GM23338 (cell line): ENCODE results near the gene C1orf116. TPM values are rescaled to one million over a fixed set of nuclear protein-coding genes. Genes with fewer than 3 reads are reported as not detected.

Experiments used
- ATAC-seq: fragments of 200-7000 bp; cut with Tn5 transposase; 3 replicates; pipeline ENCODE4 v1.9.1; 2020
- DNase-seq: peaks from one replicate; pipeline ENCODE4 v3.0.0-alpha.2; 2015; ENCODE audit warnings: low spot score
- H2AFZ ChIP-seq: fragments of 200-600 bp; sonication (generic); 2 replicates; pipeline ENCODE4 v1.8.0; 2016; ENCODE audit warnings: antibody characterized with exemption, mild to moderate bottlenecking, moderate library complexity
- H3F3A ChIP-seq: fragments of 200-600 bp; sonication (generic); replicated peaks from 2 replicates; pipeline ENCODE4 v1.8.0; 2017; ENCODE audit warnings: antibody characterized with exemption, mixed run types, low read depth
- H3K27ac ChIP-seq: fragments of 200-600 bp; sonication (generic); 2 replicates; pipeline ENCODE4 v1.6.1; 2016; ENCODE audit warnings: low read depth
- H3K27me3 ChIP-seq: fragments of 200-600 bp; sonication (generic); 2 replicates; pipeline ENCODE4 v1.8.0; 2016; ENCODE audit warnings: mild to moderate bottlenecking, mixed run types, moderate library complexity; ENCODE audit not compliant: insufficient read depth
- H3K36me3 ChIP-seq: fragments of 200-600 bp; sonication (generic); 2 replicates; pipeline ENCODE4 v1.8.0; 2016; ENCODE audit warnings: mild to moderate bottlenecking; ENCODE audit not compliant: insufficient read depth
- H3K4me1 ChIP-seq: fragments of 200-600 bp; sonication (generic); 2 replicates; pipeline ENCODE4 v1.8.0; 2016; ENCODE audit warnings: mild to moderate bottlenecking, moderate library complexity; ENCODE audit not compliant: insufficient read depth
- H3K4me2 ChIP-seq: fragments of 200-600 bp; sonication (generic); 2 replicates; pipeline ENCODE4 v1.7.1; 2017; ENCODE audit warnings: mixed run types
- H3K4me3 ChIP-seq: fragments of 200-600 bp; sonication (generic); 2 replicates; pipeline ENCODE4 v1.6.1; 2016; ENCODE audit warnings: mixed run types
- H3K79me2 ChIP-seq: fragments of 200-600 bp; sonication (generic); replicated peaks from 2 replicates; pipeline ENCODE4 v1.8.0; 2017; ENCODE audit warnings: mild to moderate bottlenecking; ENCODE audit not compliant: insufficient read depth
- H3K9me2 ChIP-seq: fragments of 200-600 bp; sonication (generic); 2 replicates; pipeline ENCODE4 v1.8.0; 2017; ENCODE audit not compliant: insufficient read depth
- H4K20me1 ChIP-seq: fragments of 200-600 bp; sonication (generic); replicated peaks from 2 replicates; pipeline ENCODE4 v1.8.0; 2017; ENCODE audit warnings: mild to moderate bottlenecking; ENCODE audit not compliant: insufficient read depth
- H3K27ac Mint-ChIP-seq: 2 replicates; pipeline ENCODE4 v1.8.0; 2020; ENCODE audit warnings: inconsistent platforms, mild to moderate bottlenecking, moderate library complexity, mixed read lengths
- H3K27me3 Mint-ChIP-seq: 3 replicates; pipeline ENCODE4 v1.8.0; 2022; ENCODE audit warnings: low read depth, mild to moderate bottlenecking, moderate library complexity, mixed read lengths, inconsistent platforms; ENCODE audit not compliant: insufficient read depth, poor library complexity
- H3K36me3 Mint-ChIP-seq: 3 replicates; pipeline ENCODE4 v1.8.0; 2021; ENCODE audit warnings: low read depth, mild to moderate bottlenecking, inconsistent platforms, moderate library complexity, mixed read lengths
- H3K4me1 Mint-ChIP-seq: 3 replicates; pipeline ENCODE4 v1.8.0; 2020; ENCODE audit warnings: mild to moderate bottlenecking, inconsistent platforms, mixed read lengths
- H3K4me3 Mint-ChIP-seq: 3 replicates; pipeline ENCODE4 v1.8.0; 2021; ENCODE audit warnings: moderate library complexity, mild to moderate bottlenecking, inconsistent platforms, mixed read lengths
- H3K9me3 Mint-ChIP-seq: 3 replicates; pipeline ENCODE4 v1.8.0; 2020; ENCODE audit warnings: moderate library complexity, mild to moderate bottlenecking, inconsistent platforms, mixed read lengths
- CREB1 ChIP-seq: fragments of 250-450 bp; sonication (Bioruptor Pico); IDR thresholded peaks from 2 replicates; pipeline ENCODE4 v1.5.0; 2020; ENCODE audit warnings: low read depth, mild to moderate bottlenecking, moderate library complexity
- CTCF ChIP-seq, 2 experiments: fragments of 200-600 bp in 1 of 2; sonication (generic) in 1 of 2; conservative IDR thresholded peaks; 2 replicates each; pipeline versions ENCODE4 v1.5.1 to v1.6.1; 2016 to 2017; ENCODE audit warnings: antibody characterized with exemption in 2 of 2, low read depth in 2 of 2, mild to moderate bottlenecking in 2 of 2, moderate library complexity in 1 of 2
- EZH2 ChIP-seq: fragments of 200-600 bp; sonication (generic); IDR thresholded peaks from one replicate; pipeline ENCODE4 v1.8.0; 2017; ENCODE audit warnings: antibody characterized with exemption, mild to moderate bottlenecking, low read depth; ENCODE audit not compliant: unreplicated experiment
- EZH2phosphoT487 ChIP-seq: fragments of 200-600 bp; sonication (generic); IDR thresholded peaks from one replicate; pipeline ENCODE4 v1.8.1; 2018; ENCODE audit warnings: antibody characterized with exemption; ENCODE audit not compliant: unreplicated experiment
- JUNB ChIP-seq: IDR thresholded peaks from one replicate; pipeline ENCODE4 v1.6.1; 2016; ENCODE audit warnings: antibody characterized with exemption; ENCODE audit not compliant: unreplicated experiment
- POLR2AphosphoS5 ChIP-seq: IDR thresholded peaks from 2 replicates; pipeline ENCODE4 v1.6.1; 2016; ENCODE audit warnings: antibody characterized with exemption, low read depth
- STAT1 ChIP-seq: IDR thresholded peaks from one replicate; pipeline ENCODE4 v1.6.1; 2016; ENCODE audit warnings: antibody characterized with exemption; ENCODE audit not compliant: unreplicated experiment
- ZNF114 ChIP-seq: fragments of 250-450 bp; sonication (Bioruptor Pico); IDR thresholded peaks from 2 replicates; pipeline ENCODE4 v1.5.0; 2020; ENCODE audit warnings: mild to moderate bottlenecking, moderate library complexity
- ZNF331 ChIP-seq: fragments of 250-450 bp; sonication (Bioruptor Pico); IDR thresholded peaks from 2 replicates; pipeline ENCODE4 v1.5.0; 2020; ENCODE audit warnings: low read depth, mild to moderate bottlenecking, moderate library complexity
- polyA plus RNA-seq: library from polyadenylated mRNA; unstranded; fragments of >200 nt; fragmentation: Nextera tagmentation; extraction: Ambion mirVana; gene quantifications from 2 replicates; pipeline ENCODE4 v1.2.1, GENCODE V29; 2016
- total RNA-seq: library from RNA; depleted of rRNA; stranded (reverse); fragments of >200 nt; shearing (Covaris generic); gene quantifications from 2 replicates; pipeline ENCODE4 v1.2.3, GENCODE V29; 2014
- TF ChIP-seq, protein P1 (sequence below): IDR thresholded peaks from one replicate; pipeline ENCODE4 v1.6.1; 2018; ENCODE audit warnings: antibody characterized with exemption; ENCODE audit not compliant: unreplicated experiment
- TF ChIP-seq, protein P2 (sequence below): fragments of 250-450 bp; sonication (Bioruptor Pico); IDR thresholded peaks from 2 replicates; pipeline ENCODE4 v1.5.0; 2020; ENCODE audit warnings: mild to moderate bottlenecking, moderate library complexity

The C1orf116 gene
- total and polyA plus RNA-seq, 2 experiments from 2014 or later, result 2.3 to 5.3 TPM

DNA sequence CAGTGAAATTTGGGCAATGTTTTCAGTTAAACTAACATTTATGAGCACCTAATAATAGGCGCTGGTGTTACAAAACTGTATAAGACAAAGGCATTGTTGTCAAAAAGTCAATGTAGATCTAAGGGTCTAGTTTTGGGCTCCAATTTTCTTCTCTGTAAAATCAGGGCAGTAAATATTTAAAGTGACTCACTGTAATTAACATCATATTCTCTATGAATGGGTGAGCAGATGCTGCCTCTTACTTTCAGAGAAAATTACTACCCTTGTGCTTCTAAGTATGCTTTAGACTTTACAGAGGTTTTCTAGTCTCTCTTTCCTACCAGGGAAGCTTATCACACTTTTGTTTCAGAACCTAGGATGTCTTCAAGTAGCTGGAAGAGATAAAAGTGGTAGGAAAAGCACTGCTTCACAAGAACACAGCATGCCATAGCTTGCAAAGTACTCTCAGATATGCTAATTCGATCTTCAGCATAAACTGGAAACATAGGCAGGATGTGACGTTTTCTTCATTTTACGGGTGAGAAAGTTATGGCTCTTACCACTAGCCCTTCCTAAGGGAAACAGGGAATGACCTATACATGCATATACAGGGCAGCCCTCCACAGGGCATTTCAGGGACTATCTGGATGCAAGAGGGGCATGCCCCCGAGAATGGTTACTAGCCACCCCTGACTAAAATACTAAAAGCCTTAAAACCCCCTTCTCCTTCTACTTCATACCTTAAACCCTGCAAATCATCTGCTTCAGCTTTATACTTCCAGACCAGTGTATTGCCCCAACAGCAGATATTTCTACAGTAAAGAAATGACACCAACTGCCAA, 2.6 kb downstream of the C1orf116 start (continued):
- TF ChIP-seq, protein P1, sequence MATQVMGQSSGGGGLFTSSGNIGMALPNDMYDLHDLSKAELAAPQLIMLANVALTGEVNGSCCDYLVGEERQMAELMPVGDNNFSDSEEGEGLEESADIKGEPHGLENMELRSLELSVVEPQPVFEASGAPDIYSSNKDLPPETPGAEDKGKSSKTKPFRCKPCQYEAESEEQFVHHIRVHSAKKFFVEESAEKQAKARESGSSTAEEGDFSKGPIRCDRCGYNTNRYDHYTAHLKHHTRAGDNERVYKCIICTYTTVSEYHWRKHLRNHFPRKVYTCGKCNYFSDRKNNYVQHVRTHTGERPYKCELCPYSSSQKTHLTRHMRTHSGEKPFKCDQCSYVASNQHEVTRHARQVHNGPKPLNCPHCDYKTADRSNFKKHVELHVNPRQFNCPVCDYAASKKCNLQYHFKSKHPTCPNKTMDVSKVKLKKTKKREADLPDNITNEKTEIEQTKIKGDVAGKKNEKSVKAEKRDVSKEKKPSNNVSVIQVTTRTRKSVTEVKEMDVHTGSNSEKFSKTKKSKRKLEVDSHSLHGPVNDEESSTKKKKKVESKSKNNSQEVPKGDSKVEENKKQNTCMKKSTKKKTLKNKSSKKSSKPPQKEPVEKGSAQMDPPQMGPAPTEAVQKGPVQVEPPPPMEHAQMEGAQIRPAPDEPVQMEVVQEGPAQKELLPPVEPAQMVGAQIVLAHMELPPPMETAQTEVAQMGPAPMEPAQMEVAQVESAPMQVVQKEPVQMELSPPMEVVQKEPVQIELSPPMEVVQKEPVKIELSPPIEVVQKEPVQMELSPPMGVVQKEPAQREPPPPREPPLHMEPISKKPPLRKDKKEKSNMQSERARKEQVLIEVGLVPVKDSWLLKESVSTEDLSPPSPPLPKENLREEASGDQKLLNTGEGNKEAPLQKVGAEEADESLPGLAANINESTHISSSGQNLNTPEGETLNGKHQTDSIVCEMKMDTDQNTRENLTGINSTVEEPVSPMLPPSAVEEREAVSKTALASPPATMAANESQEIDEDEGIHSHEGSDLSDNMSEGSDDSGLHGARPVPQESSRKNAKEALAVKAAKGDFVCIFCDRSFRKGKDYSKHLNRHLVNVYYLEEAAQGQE, result no peak
- TF ChIP-seq EZH2phosphoT487 (no peak), STAT1 (no peak), CREB1 (CRISPR knock-in tag) (no peak), JUNB (no peak), ZNF331 (CRISPR knock-in tag) (no peak), CTCF (conservative IDR thresholded peaks at IDR 0.05; ENCODE audit: low read depth in 2 of 2) (no peak), ZNF114 (CRISPR knock-in tag) (no peak)

GRCh38 chr1:207028884-207029650, 3.5 kb downstream of the C1orf116 start:
- H3K27me3 ChIP-seq, result no peaks in the 10 kb centered on the region
- H3K4me1 ChIP-seq, result peaks cover 46% of the 10 kb centered on the region
- no peaks in the 10 kb centered on the region for H3K36me3 Mint-ChIP-seq
- H3K27ac ChIP-seq, result no peak overlapping the region
- H3K4me2 ChIP-seq, result peak overlapping the region; percentile 49; the same call in 1 of the 2 replicates
- H4K20me1 ChIP-seq, result no peaks in the 10 kb centered on the region
- H3K27ac Mint-ChIP-seq, result no peak overlapping the region
- no peak for DNase-seq
- peaks cover 3% of the 10 kb centered on the region for H3K27me3 Mint-ChIP-seq
- no peaks in the 10 kb centered on the region for H3K79me2 ChIP-seq
- no peak overlapping the region for H3K4me3 ChIP-seq
- H3K36me3 ChIP-seq, result no peaks in the 10 kb centered on the region
- H3K9me3 Mint-ChIP-seq, result no peaks in the 10 kb centered on the region
- H2AFZ ChIP-seq, result no peak overlapping the region
- 0 out of 2 replicates have a peak, but pooled peaks cover 3% of the 10 kb centered on the region for H3F3A ChIP-seq
- H3K4me1 Mint-ChIP-seq, result peaks cover 68% of the 10 kb centered on the region
- H3K9me2 ChIP-seq, result peaks cover 10% of the 10 kb centered on the region; the same call in 1 of the 2 replicates
- ATAC-seq, result no peak
- no peak overlapping the region for H3K4me3 Mint-ChIP-seq
- no peak for TF ChIP-seq POLR2AphosphoS5
- TF ChIP-seq, protein P2, sequence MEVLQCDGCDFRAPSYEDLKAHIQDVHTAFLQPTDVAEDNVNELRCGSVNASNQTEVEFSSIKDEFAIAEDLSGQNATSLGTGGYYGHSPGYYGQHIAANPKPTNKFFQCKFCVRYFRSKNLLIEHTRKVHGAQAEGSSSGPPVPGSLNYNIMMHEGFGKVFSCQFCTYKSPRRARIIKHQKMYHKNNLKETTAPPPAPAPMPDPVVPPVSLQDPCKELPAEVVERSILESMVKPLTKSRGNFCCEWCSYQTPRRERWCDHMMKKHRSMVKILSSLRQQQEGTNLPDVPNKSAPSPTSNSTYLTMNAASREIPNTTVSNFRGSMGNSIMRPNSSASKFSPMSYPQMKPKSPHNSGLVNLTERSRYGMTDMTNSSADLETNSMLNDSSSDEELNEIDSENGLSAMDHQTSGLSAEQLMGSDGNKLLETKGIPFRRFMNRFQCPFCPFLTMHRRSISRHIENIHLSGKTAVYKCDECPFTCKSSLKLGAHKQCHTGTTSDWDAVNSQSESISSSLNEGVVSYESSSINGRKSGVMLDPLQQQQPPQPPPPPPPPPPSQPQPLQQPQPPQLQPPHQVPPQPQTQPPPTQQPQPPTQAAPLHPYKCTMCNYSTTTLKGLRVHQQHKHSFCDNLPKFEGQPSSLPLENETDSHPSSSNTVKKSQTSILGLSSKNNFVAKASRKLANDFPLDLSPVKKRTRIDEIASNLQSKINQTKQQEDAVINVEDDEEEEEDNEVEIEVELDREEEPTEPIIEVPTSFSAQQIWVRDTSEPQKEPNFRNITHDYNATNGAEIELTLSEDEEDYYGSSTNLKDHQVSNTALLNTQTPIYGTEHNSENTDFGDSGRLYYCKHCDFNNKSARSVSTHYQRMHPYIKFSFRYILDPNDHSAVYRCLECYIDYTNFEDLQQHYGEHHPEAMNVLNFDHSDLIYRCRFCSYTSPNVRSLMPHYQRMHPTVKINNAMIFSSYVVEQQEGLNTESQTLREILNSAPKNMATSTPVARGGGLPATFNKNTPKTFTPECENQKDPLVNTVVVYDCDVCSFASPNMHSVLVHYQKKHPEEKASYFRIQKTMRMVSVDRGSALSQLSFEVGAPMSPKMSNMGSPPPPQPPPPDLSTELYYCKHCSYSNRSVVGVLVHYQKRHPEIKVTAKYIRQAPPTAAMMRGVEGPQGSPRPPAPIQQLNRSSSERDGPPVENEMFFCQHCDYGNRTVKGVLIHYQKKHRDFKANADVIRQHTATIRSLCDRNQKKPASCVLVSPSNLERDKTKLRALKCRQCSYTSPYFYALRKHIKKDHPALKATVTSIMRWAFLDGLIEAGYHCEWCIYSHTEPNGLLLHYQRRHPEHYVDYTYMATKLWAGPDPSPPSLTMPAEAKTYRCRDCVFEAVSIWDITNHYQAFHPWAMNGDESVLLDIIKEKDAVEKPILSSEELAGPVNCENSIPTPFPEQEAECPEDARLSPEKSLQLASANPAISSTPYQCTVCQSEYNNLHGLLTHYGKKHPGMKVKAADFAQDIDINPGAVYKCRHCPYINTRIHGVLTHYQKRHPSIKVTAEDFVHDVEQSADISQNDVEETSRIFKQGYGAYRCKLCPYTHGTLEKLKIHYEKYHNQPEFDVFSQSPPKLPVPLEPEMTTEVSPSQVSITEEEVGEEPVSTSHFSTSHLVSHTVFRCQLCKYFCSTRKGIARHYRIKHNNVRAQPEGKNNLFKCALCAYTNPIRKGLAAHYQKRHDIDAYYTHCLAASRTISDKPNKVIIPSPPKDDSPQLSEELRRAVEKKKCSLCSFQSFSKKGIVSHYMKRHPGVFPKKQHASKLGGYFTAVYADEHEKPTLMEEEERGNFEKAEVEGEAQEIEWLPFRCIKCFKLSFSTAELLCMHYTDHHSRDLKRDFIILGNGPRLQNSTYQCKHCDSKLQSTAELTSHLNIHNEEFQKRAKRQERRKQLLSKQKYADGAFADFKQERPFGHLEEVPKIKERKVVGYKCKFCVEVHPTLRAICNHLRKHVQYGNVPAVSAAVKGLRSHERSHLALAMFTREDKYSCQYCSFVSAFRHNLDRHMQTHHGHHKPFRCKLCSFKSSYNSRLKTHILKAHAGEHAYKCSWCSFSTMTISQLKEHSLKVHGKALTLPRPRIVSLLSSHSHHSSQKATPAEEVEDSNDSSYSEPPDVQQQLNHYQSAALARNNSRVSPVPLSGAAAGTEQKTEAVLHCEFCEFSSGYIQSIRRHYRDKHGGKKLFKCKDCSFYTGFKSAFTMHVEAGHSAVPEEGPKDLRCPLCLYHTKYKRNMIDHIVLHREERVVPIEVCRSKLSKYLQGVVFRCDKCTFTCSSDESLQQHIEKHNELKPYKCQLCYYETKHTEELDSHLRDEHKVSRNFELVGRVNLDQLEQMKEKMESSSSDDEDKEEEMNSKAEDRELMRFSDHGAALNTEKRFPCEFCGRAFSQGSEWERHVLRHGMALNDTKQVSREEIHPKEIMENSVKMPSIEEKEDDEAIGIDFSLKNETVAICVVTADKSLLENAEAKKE (CRISPR knock-in tag), result no peak
- no peak for TF ChIP-seq EZH2
- no peak for TF ChIP-seq ZNF114 (CRISPR knock-in tag)
